GM12874 (cell line): Measurements from ENCODE around the gene PHLDB2.

Experiments used
- CTCF ChIP-seq: IDR thresholded peaks from 2 replicates; pipeline ENCODE4 v1.5.1; 2011; ENCODE audit warnings: low read depth, mild to moderate bottlenecking, control low read depth, low read length, moderate library complexity; ENCODE audit not compliant: insufficient read depth

The PHLDB2 gene

DNA sequence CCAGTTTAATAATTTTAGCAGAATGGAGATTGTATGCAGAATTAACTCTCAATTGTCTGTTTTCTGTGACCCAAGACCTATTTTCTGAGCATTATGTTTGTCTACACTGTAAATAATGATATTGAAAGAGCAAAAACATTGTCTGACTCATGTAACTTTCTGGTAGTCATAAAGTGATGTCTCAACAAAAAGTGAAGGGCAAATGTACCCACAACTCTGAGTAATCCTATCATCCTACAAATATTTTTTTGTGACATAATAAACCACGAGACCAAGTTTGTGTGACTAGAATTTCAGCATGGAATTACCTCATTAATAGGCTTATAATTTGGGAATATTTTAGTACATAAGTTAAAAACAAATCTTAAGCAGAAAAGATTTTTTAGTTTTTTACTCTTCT, 104.4 kb downstream of the PHLDB2 start:
- no peak for TF ChIP-seq CTCF

DNA sequence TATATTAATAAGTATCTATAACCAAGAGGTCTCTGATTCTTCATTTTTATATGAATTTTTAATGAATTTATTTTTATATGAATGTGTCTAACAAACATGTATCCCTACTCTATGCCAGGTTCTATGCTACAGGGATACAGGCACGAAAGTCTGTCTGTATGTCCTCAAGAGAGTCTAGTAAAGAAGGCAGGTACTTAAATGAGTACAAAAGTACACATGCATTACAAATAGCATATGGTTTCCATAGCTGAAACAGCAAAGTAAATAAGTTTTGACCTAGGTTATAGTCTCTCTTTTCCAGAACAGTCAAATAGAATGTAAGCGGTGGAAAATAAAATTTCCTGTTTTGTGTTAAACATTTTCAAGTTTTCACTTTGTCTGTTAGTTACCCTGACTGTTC, 106.4 kb downstream of the PHLDB2 start:
- no peak for TF ChIP-seq CTCF

DNA sequence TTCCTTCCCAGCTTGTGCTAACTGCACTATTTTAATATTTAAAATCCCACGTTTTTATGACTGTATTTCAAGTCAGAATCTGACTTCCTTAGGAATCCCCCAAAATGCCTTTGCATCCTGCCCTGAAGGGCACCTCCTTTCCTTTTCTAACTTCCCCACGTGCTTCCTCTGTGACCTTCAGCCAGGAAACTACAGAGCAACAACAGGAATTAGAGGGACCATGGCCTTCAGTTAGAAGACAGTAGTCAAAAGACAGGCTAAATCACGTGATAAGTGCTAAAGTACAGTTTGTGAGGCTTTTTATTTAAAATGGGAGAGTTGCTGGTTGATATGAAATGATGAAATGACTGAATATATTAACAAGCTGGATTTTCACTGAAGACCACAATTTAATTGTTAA, 108.0 kb downstream of the PHLDB2 start:
- TF ChIP-seq CTCF: no peak

- peak; percentile 78 for TF ChIP-seq CTCF
Observed at GRCh38 chr3:111967651-111968274, 108.7 kb downstream of the PHLDB2 start.

- no peak for TF ChIP-seq CTCF
Observed at GRCh38 chr3:111968319-111969054, 109.4 kb downstream of the PHLDB2 start.

GRCh38 chr3:111970376-111970775, 111.3 kb downstream of the PHLDB2 start:
- no peak for TF ChIP-seq CTCF

GRCh38 chr3:111971533-111972130, 112.6 kb downstream of the PHLDB2 start:
- TF ChIP-seq CTCF: no peak
